NB4 (cell line): ENCODE measurements around the gene MDGA2.

Experiments
- MAX ChIP-seq: IDR thresholded peaks from 2 replicates; pipeline ENCODE4 v1.6.1; 2011; ENCODE audit warnings: low read depth, low read length
- MYC ChIP-seq: IDR thresholded peaks from 2 replicates; pipeline ENCODE4 v1.6.1; 2011; ENCODE audit warnings: low read depth, low read length
- POLR2A ChIP-seq: IDR thresholded peaks from 2 replicates; pipeline ENCODE4 v1.6.1; 2011; ENCODE audit warnings: mild to moderate bottlenecking; ENCODE audit not compliant: insufficient read length; ENCODE audit errors: extremely low read depth
- TF ChIP-seq, protein P1 (sequence below): IDR thresholded peaks from one replicate; pipeline ENCODE4 v1.5.1; 2012; ENCODE audit warnings: low read depth, low read length

DNA sequence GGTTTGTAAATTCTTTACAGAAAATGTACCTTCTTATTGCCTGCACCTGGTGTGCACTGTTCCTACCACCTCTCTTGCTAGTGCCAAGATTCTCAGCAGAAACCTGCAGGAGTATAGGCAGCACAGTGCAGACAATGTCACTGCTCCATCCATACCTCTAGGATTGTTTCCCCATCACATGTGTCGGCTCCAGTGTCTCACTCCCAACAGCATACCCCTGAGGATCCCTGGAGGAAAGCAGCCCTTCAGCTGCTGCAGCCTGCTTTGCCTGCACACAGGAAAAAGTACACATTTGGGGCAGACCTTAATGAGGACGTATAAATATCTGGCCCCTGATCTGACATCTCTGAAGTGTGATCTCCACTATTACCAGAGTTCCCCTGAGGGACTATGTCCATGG is 235.5 kb downstream of the MDGA2 start:
- TF ChIP-seq, protein P1, sequence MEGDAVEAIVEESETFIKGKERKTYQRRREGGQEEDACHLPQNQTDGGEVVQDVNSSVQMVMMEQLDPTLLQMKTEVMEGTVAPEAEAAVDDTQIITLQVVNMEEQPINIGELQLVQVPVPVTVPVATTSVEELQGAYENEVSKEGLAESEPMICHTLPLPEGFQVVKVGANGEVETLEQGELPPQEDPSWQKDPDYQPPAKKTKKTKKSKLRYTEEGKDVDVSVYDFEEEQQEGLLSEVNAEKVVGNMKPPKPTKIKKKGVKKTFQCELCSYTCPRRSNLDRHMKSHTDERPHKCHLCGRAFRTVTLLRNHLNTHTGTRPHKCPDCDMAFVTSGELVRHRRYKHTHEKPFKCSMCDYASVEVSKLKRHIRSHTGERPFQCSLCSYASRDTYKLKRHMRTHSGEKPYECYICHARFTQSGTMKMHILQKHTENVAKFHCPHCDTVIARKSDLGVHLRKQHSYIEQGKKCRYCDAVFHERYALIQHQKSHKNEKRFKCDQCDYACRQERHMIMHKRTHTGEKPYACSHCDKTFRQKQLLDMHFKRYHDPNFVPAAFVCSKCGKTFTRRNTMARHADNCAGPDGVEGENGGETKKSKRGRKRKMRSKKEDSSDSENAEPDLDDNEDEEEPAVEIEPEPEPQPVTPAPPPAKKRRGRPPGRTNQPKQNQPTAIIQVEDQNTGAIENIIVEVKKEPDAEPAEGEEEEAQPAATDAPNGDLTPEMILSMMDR, result no peak
- TF ChIP-seq MYC (no peak), POLR2A (no peak), MAX (no peak)
